Dermis blood vessel endothelial cell (primary cell): ENCODE results near the gene AGBL4. TPM values are rescaled to one million over a fixed set of nuclear protein-coding genes. Genes with fewer than 3 reads are reported as not detected.

Experiments used
- DNase-seq: peaks from one replicate; pipeline ENCODE4 v3.0.0; 2010
- total RNA-seq: library from RNA; depleted of rRNA; stranded (reverse); fragments of >200 nt; gene quantifications from 2 replicates; pipeline ENCODE4 v1.2.3, GENCODE V29; 2014

Gene AGBL4
- total RNA-seq, 1 donor from 2014 or later: not detected

- no peak for DNase-seq
Observed at GRCh38 chr1:48676376-48676775, 1347.4 kb downstream of the AGBL4 start.

GRCh38 chr1:48675251-48675650 is 1348.5 kb downstream of the AGBL4 start:
- DNase-seq: no peak

GRCh38 chr1:48674641-48675040 is 1349.1 kb downstream of the AGBL4 start:
- DNase-seq: no peak

- no peak for DNase-seq
Observed at GRCh38 chr1:48673332-48674105, 1350.2 kb downstream of the AGBL4 start.

GRCh38 chr1:48671578-48671977 is 1352.2 kb downstream of the AGBL4 start:
- no peak for DNase-seq

GRCh38 chr1:48670234-48671020 is 1353.3 kb downstream of the AGBL4 start:
- DNase-seq: no peak

- no peak for DNase-seq
Observed at GRCh38 chr1:48668339-48668738, 1355.4 kb downstream of the AGBL4 start.

- no peak for DNase-seq
Observed at GRCh38 chr1:48667782-48668181, 1356.0 kb downstream of the AGBL4 start.

GRCh38 chr1:48665708-48666407 is 1357.9 kb downstream of the AGBL4 start:
- no peak for DNase-seq

GRCh38 chr1:48661726-48662463 is 1361.9 kb downstream of the AGBL4 start:
- DNase-seq: no peak

GRCh38 chr1:48659801-48660200 is 1364.0 kb downstream of the AGBL4 start:
- DNase-seq: no peak

GRCh38 chr1:48657413-48657812 is 1366.3 kb downstream of the AGBL4 start:
- no peak for DNase-seq

GRCh38 chr1:48654606-48655210 is 1369.0 kb downstream of the AGBL4 start:
- no peak for DNase-seq

- no peak for DNase-seq
Observed at GRCh38 chr1:48652334-48652733, 1371.4 kb downstream of the AGBL4 start.

- DNase-seq: no peak
Observed at GRCh38 chr1:48649880-48650279, 1373.9 kb downstream of the AGBL4 start.

GRCh38 chr1:48645883-48646282 is 1377.9 kb downstream of the AGBL4 start:
- no peak for DNase-seq

- DNase-seq: no peak
Observed at GRCh38 chr1:48644905-48645605, 1378.7 kb downstream of the AGBL4 start.

GRCh38 chr1:48644190-48644900 is 1379.4 kb downstream of the AGBL4 start:
- DNase-seq: no peak

GRCh38 chr1:48643193-48643592 is 1380.6 kb downstream of the AGBL4 start:
- DNase-seq: no peak

GRCh38 chr1:48640836-48641492 is 1382.8 kb downstream of the AGBL4 start:
- DNase-seq: no peak
